ENCODE data around the gene UGT1A5. TPM values are rescaled to one million over a fixed set of nuclear protein-coding genes. Genes with fewer than 3 reads are reported as not detected.

The UGT1A5 gene
- total RNA-seq, 1 donor from 2014 or later, result not detected

GRCh38 chr2:233766416-233766815 is 53.7 kb downstream of the UGT1A5 start:
- intact Hi-C loops (cut with DNase I), result no loop called here
- DNase-seq (ENCODE audit: low spot score), result no peak

DNA sequence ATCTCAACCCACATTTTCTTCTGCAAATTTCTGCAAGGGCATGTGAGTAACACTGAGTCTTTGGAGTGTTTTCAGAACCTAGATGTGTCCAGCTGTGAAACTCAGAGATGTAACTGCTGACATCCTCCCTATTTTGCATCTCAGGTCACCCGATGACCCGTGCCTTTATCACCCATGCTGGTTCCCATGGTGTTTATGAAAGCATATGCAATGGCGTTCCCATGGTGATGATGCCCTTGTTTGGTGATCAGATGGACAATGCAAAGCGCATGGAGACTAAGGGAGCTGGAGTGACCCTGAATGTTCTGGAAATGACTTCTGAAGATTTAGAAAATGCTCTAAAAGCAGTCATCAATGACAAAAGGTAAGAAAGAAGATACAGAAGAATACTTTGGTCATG is 55.4 kb downstream of the UGT1A5 start:
- intact Hi-C loops (cut with DNase I), result no loop called here
- DNase-seq (ENCODE audit: low spot score), result no peak

GRCh38 chr2:233769260-233769659 is 56.6 kb downstream of the UGT1A5 start:
- no peak for DNase-seq (ENCODE audit: low spot score)
- intact Hi-C loops (cut with DNase I), result no loop called here

GRCh38 chr2:233772153-233772552 is 59.4 kb downstream of the UGT1A5 start:
- DNase-seq (ENCODE audit: low spot score), result no peak
- intact Hi-C loops (cut with DNase I), result no loop called here

DNA sequence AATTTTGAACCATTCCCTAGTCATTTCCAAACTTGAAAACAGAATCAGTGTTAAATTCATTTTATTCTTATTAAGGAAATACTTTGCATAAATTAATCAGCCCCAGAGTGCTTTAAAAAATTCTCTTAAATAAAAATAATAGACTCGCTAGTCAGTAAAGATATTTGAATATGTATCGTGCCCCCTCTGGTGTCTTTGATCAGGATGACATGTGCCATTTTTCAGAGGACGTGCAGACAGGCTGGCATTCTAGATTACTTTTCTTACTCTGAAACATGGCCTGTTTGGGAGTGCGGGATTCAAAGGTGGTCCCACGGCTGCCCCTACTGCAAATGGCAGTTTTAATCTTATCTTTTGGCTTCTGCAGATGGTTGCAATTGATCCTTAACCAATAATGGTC is 59.9 kb downstream of the UGT1A5 start:
- intact Hi-C loops (cut with DNase I), result no loop called here
- DNase-seq (ENCODE audit: low spot score), result no peak

DNA sequence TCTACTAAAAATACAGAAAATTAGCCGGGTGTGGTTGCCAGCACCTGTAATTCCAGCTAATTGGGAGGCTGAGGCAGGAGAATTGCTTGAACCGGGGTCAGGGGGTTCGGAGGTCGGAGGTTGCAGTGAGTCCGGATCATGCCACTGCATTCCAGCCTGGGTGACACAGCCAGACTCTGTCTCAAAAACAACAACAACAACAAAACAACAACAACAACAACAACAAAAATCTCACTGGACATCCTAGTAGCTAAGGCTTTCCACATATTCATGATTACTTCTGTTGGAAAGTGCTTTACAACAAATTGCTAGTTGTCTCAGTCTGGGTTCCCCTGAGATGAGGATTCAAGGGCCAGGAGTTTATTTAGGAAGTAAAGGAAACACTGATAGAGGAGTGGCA is 61.1 kb downstream of the UGT1A5 start:
- DNase-seq (ENCODE audit: low spot score), result no peak
- intact Hi-C loops (cut with DNase I), result no loop called here

GRCh38 chr2:233775414-233775813 is 62.7 kb downstream of the UGT1A5 start:
- DNase-seq (ENCODE audit: low spot score), result no peak
- intact Hi-C loops (cut with DNase I), result no loop called here

GRCh38 chr2:233778030-233778429 is 65.3 kb downstream of the UGT1A5 start, which contains the start of gene MROH2A:
Gene MROH2A (plus strand): TSS chr2:233778330. CDS start chr2:233779359, 1,029 bp downstream.
- no peak for DNase-seq (ENCODE audit: low spot score)
- intact Hi-C loops (cut with DNase I), result no loop called here

DNA sequence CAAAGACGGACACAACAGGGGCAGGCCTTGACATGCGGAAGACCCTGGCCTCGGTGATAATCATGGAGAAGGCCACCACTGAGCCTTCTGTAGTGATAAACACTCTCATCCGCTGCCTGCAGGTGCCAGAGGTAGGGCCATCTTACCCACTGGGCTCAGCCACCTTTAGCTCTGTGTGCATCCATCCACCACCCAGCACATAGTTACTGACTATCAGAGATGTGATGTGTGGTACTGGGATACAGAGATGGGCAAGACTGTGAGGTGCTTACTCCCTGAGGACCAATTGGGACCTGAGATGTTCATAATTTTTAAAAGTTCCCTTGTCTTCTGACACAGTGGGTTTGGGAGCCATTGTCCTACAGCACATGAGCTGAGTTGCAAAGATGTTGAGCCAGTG is 67.0 kb downstream of the UGT1A5 start:
- intact Hi-C loops (cut with DNase I), result no loop called here
- DNase-seq (ENCODE audit: low spot score), result no peak

DNA sequence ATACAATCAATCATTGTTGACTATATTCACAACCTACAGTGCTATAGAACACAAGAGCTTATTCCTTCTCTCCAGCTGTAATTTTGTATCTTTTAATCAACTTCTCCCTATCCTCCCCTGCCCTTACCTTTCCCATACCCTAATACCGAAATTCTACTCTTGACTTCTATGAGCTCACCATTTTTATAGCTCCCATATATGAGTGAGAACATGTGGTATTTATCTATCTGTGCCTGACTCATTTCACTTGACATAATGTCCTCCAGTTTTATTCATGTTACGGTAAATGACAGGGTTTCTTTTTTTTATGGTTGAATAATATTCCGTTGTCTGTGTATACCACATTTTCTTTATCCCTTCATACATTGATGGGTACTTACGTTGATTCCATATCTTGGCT is 68.1 kb downstream of the UGT1A5 start:
- intact Hi-C loops (cut with DNase I), result no loop called here
- no peak for DNase-seq (ENCODE audit: low spot score)

- intact Hi-C loops (cut with DNase I), result no loop called here
- DNase-seq (ENCODE audit: low spot score), result no peak
Observed at GRCh38 chr2:233789554-233789953, 76.8 kb downstream of the UGT1A5 start.

GRCh38 chr2:233791151-233791882 is 78.6 kb downstream of the UGT1A5 start:
- no peak for DNase-seq (ENCODE audit: low spot score)
- intact Hi-C loops (cut with DNase I), result no loop called here

- intact Hi-C loops (cut with DNase I), result no loop called here
Observed at GRCh38 chr2:233791883-233792329, 79.2 kb downstream of the UGT1A5 start.

DNA sequence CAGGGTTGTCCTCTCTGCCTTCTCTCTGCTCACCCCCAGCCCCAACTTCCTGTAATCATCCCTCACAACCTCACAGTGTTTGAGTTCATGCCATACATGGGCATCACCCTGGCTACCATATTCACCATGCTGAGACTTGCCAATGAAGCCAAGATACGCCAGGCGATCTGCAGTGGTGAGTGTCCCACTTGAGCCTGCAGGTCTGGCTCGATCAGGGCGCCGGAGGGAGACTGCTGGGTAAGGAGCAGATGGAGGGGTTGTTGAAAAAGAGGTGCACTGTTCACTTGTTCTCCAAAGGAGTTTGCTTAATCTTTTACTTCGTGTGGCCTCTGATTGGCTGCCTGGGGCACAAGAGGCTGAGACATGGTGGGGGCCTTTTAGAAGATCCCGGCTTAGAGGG is 80.0 kb downstream of the UGT1A5 start:
- intact Hi-C loops (cut with DNase I), result no loop called here
- no peak for DNase-seq (ENCODE audit: low spot score)

More at GRCh38 chr2:233791883-233792329, 79.2 kb downstream of the UGT1A5 start:
- no peak for DNase-seq (ENCODE audit: low spot score)

DNA sequence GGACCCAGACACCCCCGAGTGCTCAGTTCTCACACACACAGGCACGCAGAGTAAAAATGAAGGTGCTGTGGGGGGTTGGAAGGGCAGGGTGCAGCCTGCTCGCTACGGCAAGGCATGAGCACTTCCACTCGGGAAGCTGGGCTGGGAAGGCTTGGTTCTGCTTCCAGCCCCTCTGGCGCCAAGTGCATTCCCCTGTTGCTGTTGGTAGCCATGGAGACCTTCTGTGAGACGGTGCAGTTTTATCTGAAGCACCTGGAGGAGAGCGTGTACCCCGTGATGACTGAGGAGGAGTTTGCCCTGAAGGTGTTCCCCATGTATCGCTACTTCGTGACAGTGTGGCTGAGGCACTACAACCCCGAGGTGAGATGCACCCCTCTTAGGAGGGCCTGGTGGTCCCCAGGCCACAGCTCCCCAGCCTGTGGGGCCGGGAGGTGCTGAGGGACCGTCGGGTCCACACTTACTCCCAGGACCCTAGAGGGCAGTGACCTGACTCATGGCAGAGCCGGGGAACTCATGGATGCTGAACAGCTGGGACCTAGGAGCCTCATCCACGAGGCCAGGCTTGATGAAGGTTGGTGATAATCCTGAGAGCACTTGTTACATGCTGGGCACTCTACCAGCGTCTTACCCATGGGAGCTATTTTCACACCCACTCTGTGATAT is 80.9 kb downstream of the UGT1A5 start:
- no peak for DNase-seq (ENCODE audit: low spot score)

GRCh38 chr2:233794128-233794658 is 81.5 kb downstream of the UGT1A5 start:
- intact Hi-C loops (cut with DNase I), result no loop called here
- DNase-seq (ENCODE audit: low spot score), result no peak

More for the DNA sequence above, 80.9 kb downstream of the UGT1A5 start:
- intact Hi-C loops (cut with DNase I), result no loop called here

DNA sequence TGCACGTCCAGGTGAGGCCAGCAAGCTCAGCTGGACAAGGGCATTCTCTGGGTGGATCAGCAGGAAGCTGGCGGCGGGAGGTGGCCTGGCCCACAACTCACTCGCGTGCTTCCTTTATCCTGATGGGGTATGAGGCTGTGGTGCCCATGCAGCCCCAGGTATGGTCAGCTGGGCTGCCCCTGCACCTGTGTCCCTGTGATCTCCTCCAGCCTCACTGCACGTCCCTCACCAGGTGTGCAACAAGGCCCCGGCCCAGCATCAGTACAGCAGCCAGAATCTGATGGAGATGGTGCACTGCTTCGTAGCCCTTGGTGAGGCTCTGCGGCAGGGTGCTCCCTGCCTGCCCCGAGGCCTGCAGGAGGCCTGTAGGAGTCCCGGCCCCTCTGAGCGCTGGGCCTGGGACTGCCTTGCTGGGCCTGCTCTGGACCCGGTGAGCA is 83.0 kb downstream of the UGT1A5 start:
- no peak for DNase-seq (ENCODE audit: low spot score)
- intact Hi-C loops (cut with DNase I), result no loop called here

- DNase-seq (ENCODE audit: low spot score), result no peak
- intact Hi-C loops (cut with DNase I), result no loop called here
Observed at GRCh38 chr2:233796254-233796653, 83.5 kb downstream of the UGT1A5 start.

DNA sequence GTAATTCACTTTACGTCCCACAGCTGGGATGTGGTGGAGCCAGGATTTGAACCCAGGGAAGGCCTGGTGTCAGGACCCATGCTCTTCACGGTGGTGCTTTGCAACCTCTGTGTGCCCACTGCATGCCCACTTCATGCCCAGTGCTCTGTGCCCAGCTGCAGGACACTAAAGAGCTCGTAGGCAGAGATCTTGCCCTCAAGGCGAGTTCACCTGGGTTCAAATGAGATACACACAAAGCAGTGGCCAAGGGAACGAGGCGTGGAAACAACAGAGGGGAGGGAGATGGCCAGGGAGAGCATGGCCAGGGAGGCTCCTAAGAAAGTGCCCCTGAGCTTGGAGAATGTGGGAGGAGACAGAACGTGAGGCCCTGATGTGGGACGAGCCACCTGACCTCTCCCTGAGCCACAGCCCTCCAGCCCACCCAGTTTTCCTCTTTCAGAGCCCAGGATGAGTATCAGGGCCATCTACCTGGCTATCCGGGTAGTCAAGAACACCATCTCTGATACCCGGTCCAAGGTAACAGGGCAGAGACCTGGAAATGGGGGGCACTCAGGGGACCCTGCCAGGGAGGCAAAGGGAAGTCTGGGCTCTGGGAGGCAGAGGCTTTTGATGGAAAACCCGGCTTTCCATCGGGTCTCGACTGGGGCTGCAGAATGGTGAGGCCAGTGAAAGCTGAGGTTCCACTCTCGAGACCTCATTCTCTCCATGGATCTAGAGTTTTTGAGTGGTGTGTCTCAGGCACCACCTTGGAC is 85.8 kb downstream of the UGT1A5 start:
- DNase-seq (ENCODE audit: low spot score), result no peak

GRCh38 chr2:233799087-233799665 is 86.5 kb downstream of the UGT1A5 start:
- DNase-seq (ENCODE audit: low spot score), result no peak
- intact Hi-C loops (cut with DNase I), result no loop called here

More for the DNA sequence above, 85.8 kb downstream of the UGT1A5 start:
- intact Hi-C loops (cut with DNase I), result no loop called here

All from cardiac septum (tissue), 1 donor.